NCI-H2196 treated with DMSO at 0.1 percent for 48 hours (cell line): ENCODE measurements around the gene CENPS.

Experiments used
- DNase-seq: peaks from one replicate; lab custom pipeline; 2025; ENCODE audit not compliant: unreplicated experiment; lab: John Stamatoyannopoulos, UW

The CENPS gene

DNA sequence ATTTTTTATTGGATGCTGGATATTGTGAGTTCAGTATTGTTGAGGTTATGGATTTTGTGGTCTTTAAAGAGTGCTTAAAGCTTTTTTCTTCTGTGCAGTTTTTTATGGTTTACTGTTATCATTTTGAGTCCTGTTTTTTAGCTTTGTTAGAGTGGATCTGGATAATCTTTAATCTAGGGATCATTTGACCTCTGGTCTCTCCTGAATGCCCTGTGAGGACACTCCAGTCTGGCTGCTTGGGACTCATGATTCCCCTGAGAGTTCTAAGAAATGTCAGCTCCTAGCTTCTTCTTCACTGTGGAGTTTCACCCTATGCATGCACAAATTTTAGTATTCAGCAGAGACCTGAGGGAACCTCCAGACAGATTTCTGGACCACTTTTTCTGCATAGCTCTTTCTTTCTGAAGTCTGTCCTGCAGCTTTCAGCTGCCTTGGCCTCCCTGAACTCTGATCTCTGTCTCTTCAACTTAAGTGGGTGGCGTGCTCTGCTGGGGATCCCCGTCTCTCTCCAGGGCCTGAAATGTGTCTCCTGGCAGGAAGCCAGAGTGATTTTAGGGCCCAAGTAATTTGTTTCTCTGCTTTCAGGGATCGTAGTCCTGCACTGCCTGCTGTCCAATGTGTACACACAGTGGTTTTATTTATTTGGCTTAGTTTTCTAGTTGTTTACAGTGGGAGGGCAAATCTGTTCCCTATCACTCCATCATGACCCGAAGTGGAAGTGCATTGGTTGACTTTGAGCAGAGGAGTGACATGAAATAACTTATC is 59.2 kb downstream of the CENPS start:
- DNase-seq = no peak

DNA sequence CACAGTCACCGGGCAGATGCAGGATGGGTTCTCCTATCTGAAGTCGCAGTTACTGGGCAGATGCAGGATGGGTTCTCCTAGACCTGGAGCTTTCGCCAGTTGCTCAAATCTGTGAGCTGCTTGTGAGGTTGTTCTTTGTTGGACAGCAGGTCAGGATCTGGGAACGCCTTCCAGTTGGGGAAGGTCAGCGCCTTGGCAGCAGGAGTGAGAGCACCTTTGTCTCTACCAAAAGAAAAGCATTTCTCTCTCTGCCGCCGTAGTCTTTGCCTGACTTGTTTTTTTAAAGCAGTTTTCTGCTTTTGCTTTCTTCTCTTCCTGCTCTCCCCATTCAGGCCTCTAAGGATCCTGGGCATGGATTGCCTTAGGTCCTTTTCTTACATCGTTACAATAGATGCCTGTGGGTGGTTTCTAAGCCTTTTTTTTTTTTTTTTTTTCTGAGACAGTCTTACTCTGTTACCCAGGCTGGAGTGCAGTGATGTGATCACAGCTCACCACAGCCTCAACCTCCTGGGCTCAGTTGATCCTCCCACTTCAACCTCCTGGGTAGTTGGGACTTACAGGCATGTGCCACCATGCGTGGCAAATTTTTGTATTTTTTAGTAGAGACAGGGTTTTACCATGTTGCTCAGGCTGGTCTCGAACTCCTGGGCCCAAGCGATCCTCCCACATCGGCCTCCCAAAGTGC is 60.2 kb downstream of the CENPS start:
- DNase-seq = no peak
